SK-N-SH (cell line): ENCODE results near the gene VPREB1.

ENCODE experiments used
- CTCF ChIP-seq: fragments of 200-600 bp; sonication (generic); IDR thresholded peaks from 2 replicates; pipeline ENCODE4 v1.6.1; 2017; ENCODE audit warnings: antibody characterized with exemption, mild to moderate bottlenecking, moderate library complexity
- ELF1 ChIP-seq: IDR thresholded peaks from 2 replicates; pipeline ENCODE4 v1.4.0; 2012
- EZH2phosphoT487 ChIP-seq: fragments of 200-600 bp; sonication (generic); IDR thresholded peaks from 2 replicates; pipeline ENCODE4 v1.6.1; 2017; ENCODE audit warnings: low read depth, mixed run types, mild to moderate bottlenecking, antibody characterized with exemption, moderate library complexity, borderline replicate concordance
- NRF1 ChIP-seq: IDR thresholded peaks from 2 replicates; pipeline ENCODE4 v1.6.1; 2012; ENCODE audit warnings: low read depth, mild to moderate bottlenecking, low read length
- POLR2AphosphoS5 ChIP-seq: IDR thresholded peaks from 2 replicates; pipeline ENCODE4 v1.6.1; 2012; ENCODE audit warnings: low read depth, low read length
- RCOR1 ChIP-seq: fragments of 150-350 bp; IDR thresholded peaks from 2 replicates; pipeline ENCODE4 v1.6.1; 2017; ENCODE audit warnings: antibody characterized with exemption, low read length
- TAF1 ChIP-seq: IDR thresholded peaks from 2 replicates; pipeline ENCODE4 v1.6.1; 2012; ENCODE audit warnings: low read depth, mild to moderate bottlenecking, low read length, moderate library complexity, borderline replicate concordance
- USF1 ChIP-seq: IDR thresholded peaks from 2 replicates; pipeline ENCODE4 v1.4.0; 2012; ENCODE audit warnings: low read depth, borderline replicate concordance
- USF2 ChIP-seq: fragments of 150-350 bp; IDR thresholded peaks from 2 replicates; pipeline ENCODE4 v1.6.1; 2017; ENCODE audit warnings: antibody characterized with exemption, low read length, low read depth, borderline replicate concordance

- TF ChIP-seq CTCF (peak; percentile 88), EZH2phosphoT487 (no peak), TAF1 (no peak), POLR2AphosphoS5 (no peak), ELF1 (no peak), USF1 (no peak), RCOR1 (no peak), NRF1 (no peak), USF2 (no peak)
Observed at GRCh38 chr22:22201185-22201929, 43.2 kb upstream of the VPREB1 start.
